H1 (cell line): ENCODE measurements around the gene LTC4S. TPM values are rescaled to one million over a fixed set of nuclear protein-coding genes. Genes with fewer than 3 reads are reported as not detected.

Experiments used
- CTCF ChIA-PET: fragments of 300-600 bp; sonication (Branson Sonifier 250); formaldehyde crosslinking; loops from one replicate; lab custom pipeline; 2021; ENCODE audit not compliant: partially characterized antibody; lab: Charles Lee
- POLR2A ChIA-PET: fragments of 300-600 bp; sonication (Branson Sonifier 250); formaldehyde crosslinking; loops from one replicate; lab custom pipeline; 2021; ENCODE audit warnings: inconsistent platforms; ENCODE audit not compliant: partially characterized antibody; lab: Charles Lee
- DNase-seq, 2 experiments: peaks; one replicate each; pipeline versions ENCODE4 v3.0.0 to v3.0.0-alpha.2; 2010 to 2022; ENCODE audit warnings: low spot score in 2 of 2, low read depth in 1 of 2, mixed read lengths in 1 of 2
- FAIRE-seq: peaks from 2 replicates; lab custom pipeline; 2011; peaks lifted over from hg19 to GRCh38; lab: Jason Lieb, UNC
- H2AFZ ChIP-seq: 2 replicates; pipeline ENCODE4 v1.8.1; 2012; ENCODE audit warnings: low read length, inconsistent platforms
- H2AK5ac ChIP-seq: 2 replicates; pipeline ENCODE4 v1.6.1; 2013; ENCODE audit warnings: low read depth, low read length
- H2BK120ac ChIP-seq: replicated peaks from 2 replicates; pipeline ENCODE3; 2013; ENCODE audit warnings: low read depth, low read length, inconsistent platforms
- H2BK12ac ChIP-seq: 2 replicates; pipeline ENCODE4 v1.6.1; 2013; ENCODE audit warnings: low read depth, low read length
- H2BK15ac ChIP-seq: 2 replicates; pipeline ENCODE4 v1.6.1; 2013; ENCODE audit warnings: low read length
- H2BK20ac ChIP-seq: 2 replicates; pipeline ENCODE4 v1.6.1; 2013; ENCODE audit warnings: low read length
- H2BK5ac ChIP-seq: 2 replicates; pipeline ENCODE4 v1.6.1; 2013; ENCODE audit warnings: low read depth, low read length
- H3K14ac ChIP-seq: 2 replicates; pipeline ENCODE4 v1.6.1; 2013; ENCODE audit warnings: inconsistent platforms; ENCODE audit not compliant: insufficient read length
- H3K18ac ChIP-seq: 2 replicates; pipeline ENCODE4 v1.6.1; 2013; ENCODE audit warnings: low read length; ENCODE audit errors: extremely low read depth
- H3K23ac ChIP-seq: 2 replicates; pipeline ENCODE4 v1.6.1; 2013; ENCODE audit warnings: inconsistent platforms; ENCODE audit not compliant: insufficient read length
- H3K23me2 ChIP-seq: 2 replicates; pipeline ENCODE4 v1.6.1; 2013; ENCODE audit warnings: low read depth, low read length
- H3K27ac ChIP-seq: 2 replicates; pipeline ENCODE4 v1.6.1; 2011; ENCODE audit warnings: low read depth, low read length, inconsistent platforms
- H3K27me3 ChIP-seq, 4 experiments: replicated peaks in 1 of 4; 1 replicate in 1 of 4; 2 replicates in 3 of 4; pipeline versions ENCODE4 v1.6.1 to v1.8.1; 2011 to 2013; ENCODE audit warnings: low read length in 3 of 4, mild to moderate bottlenecking in 3 of 4, inconsistent platforms in 2 of 4, mixed read lengths in 2 of 4, moderate library complexity in 1 of 4; ENCODE audit not compliant: control insufficient read depth in 3 of 4, insufficient read depth in 3 of 4; ENCODE audit errors: extremely low read depth in 1 of 4
- H3K36me3 ChIP-seq, 4 experiments: 2 replicates each; pipeline versions ENCODE4 v1.6.1 to v1.8.1; 2011 to 2013; ENCODE audit warnings: mild to moderate bottlenecking in 4 of 4, low read length in 3 of 4, moderate library complexity in 2 of 4, control low read depth in 1 of 4, inconsistent platforms in 1 of 4; ENCODE audit not compliant: insufficient read depth in 4 of 4, control insufficient read depth in 2 of 4
- H3K4ac ChIP-seq: replicated peaks from 2 replicates; pipeline ENCODE3; 2013; ENCODE audit warnings: low read length, low read depth, mixed read lengths, inconsistent platforms; ENCODE audit not compliant: insufficient read length
- H3K4me1 ChIP-seq, 4 experiments: replicated peaks in 1 of 4; 1 replicate in 1 of 4; 2 replicates in 3 of 4; pipeline versions ENCODE4 v1.6.1 to v1.8.1; 2011 to 2013; ENCODE audit warnings: low read length in 3 of 4, inconsistent platforms in 2 of 4, mixed read lengths in 1 of 4; ENCODE audit not compliant: insufficient read depth in 4 of 4, control insufficient read depth in 3 of 4
- H3K4me2 ChIP-seq, 2 experiments: 2 replicates each; pipeline versions ENCODE4 v1.6.1 to v1.8.1; 2011 to 2013; ENCODE audit warnings: low read depth in 2 of 2, low read length in 2 of 2, control low read depth in 1 of 2, inconsistent platforms in 1 of 2, mild to moderate bottlenecking in 1 of 2; ENCODE audit not compliant: insufficient read depth in 1 of 2
- H3K4me3 ChIP-seq, 4 experiments: fragments of 200-600, 300-600 bp in 1 of 4; sonication (generic), shearing (Covaris generic), sonication (Bioruptor Twin) in 1 of 4; 2 replicates each; pipeline versions ENCODE4 v1.5.1 to v1.8.1; 2011 to 2016; ENCODE audit warnings: low read length in 4 of 4, low read depth in 3 of 4, control low read depth in 2 of 4, inconsistent platforms in 2 of 4, mild to moderate bottlenecking in 2 of 4, mixed read lengths in 1 of 4, moderate library complexity in 1 of 4; ENCODE audit not compliant: insufficient read depth in 2 of 4; ENCODE audit errors: extremely low read depth in 1 of 4
- H3K56ac ChIP-seq: replicated peaks from 2 replicates; pipeline ENCODE3; 2013; ENCODE audit warnings: low read depth, mild to moderate bottlenecking, mixed read lengths, low read length, inconsistent platforms; ENCODE audit not compliant: insufficient read length
- H3K79me1 ChIP-seq: 2 replicates; pipeline ENCODE4 v1.6.1; 2013; ENCODE audit warnings: low read depth, low read length, control low read depth
- H3K79me2 ChIP-seq, 2 experiments: 2 replicates each; pipeline versions ENCODE4 v1.6.1 to v1.8.1; 2012 to 2013; ENCODE audit warnings: low read length in 2 of 2, mild to moderate bottlenecking in 2 of 2, inconsistent platforms in 1 of 2; ENCODE audit not compliant: insufficient read depth in 2 of 2, control insufficient read depth in 1 of 2
- H3K9ac ChIP-seq, 4 experiments: replicated peaks in 1 of 4; 1 replicate in 1 of 4; 2 replicates in 3 of 4; pipeline versions ENCODE4 v1.6.1 to v1.8.1; 2011 to 2013; ENCODE audit warnings: low read depth in 3 of 4, low read length in 3 of 4, control low read depth in 2 of 4, mild to moderate bottlenecking in 2 of 4, moderate library complexity in 2 of 4, inconsistent platforms in 1 of 4; ENCODE audit errors: extremely low read depth in 1 of 4
- H3K9me3 ChIP-seq, 2 experiments: 2 replicates each; pipeline versions ENCODE4 v1.6.1 to v1.8.1; 2012 to 2013; ENCODE audit warnings: mild to moderate bottlenecking in 2 of 2, moderate library complexity in 2 of 2, control low read depth in 1 of 2, inconsistent platforms in 1 of 2, low read depth in 1 of 2, low read length in 1 of 2, mixed read lengths in 1 of 2; ENCODE audit not compliant: insufficient read depth in 2 of 2
- H4K20me1 ChIP-seq, 2 experiments: replicated peaks in 1 of 2; 2 replicates each; pipeline versions ENCODE3 to v1.8.1; 2011 to 2013; ENCODE audit warnings: inconsistent platforms in 2 of 2, low read length in 2 of 2, mild to moderate bottlenecking in 1 of 2; ENCODE audit not compliant: insufficient read depth in 2 of 2, control insufficient read depth in 1 of 2
- H4K5ac ChIP-seq: 2 replicates; pipeline ENCODE4 v1.6.1; 2013; ENCODE audit warnings: low read length, low read depth, mixed read lengths, inconsistent platforms; ENCODE audit not compliant: insufficient read length
- H4K8ac ChIP-seq: 2 replicates; pipeline ENCODE4 v1.8.0; 2013; ENCODE audit warnings: mild to moderate bottlenecking, moderate library complexity, low read length, inconsistent platforms; ENCODE audit not compliant: insufficient read depth; ENCODE audit errors: extremely low read depth
- H4K91ac ChIP-seq: replicated peaks from 2 replicates; pipeline ENCODE3; 2013; ENCODE audit warnings: low read length, mixed read lengths, inconsistent platforms; ENCODE audit not compliant: insufficient read length
- ATF3 ChIP-seq: IDR thresholded peaks from 2 replicates; pipeline ENCODE4 v1.6.1; 2011; ENCODE audit warnings: low read depth, mild to moderate bottlenecking, low read length; ENCODE audit not compliant: insufficient read depth
- CBX5 ChIP-seq: fragments of 300-800, 300-1000 bp; sonication (generic); IDR thresholded peaks from 2 replicates; pipeline ENCODE4 v1.7.1; 2016; ENCODE audit warnings: antibody characterized with exemption, low read length, low read depth
- CBX8 ChIP-seq: fragments of 300-800, 300-1000 bp; sonication (generic); IDR thresholded peaks from 2 replicates; pipeline ENCODE4 v1.7.1; 2016; ENCODE audit warnings: low read depth, low read length, borderline replicate concordance
- CEBPB ChIP-seq: IDR thresholded peaks from 2 replicates; pipeline ENCODE4 v1.6.1; 2012; ENCODE audit warnings: low read depth, low read length
- CHD2 ChIP-seq: IDR thresholded peaks from 2 replicates; pipeline ENCODE4 v1.6.1; 2012; ENCODE audit warnings: low read length, improper control_type of control experiment
- EGR1 ChIP-seq: IDR thresholded peaks from 2 replicates; pipeline ENCODE4 v1.6.1; 2011; ENCODE audit warnings: low read depth, low read length, borderline replicate concordance
- FOSL1 ChIP-seq: IDR thresholded peaks from 2 replicates; pipeline ENCODE4 v1.6.1; 2011; ENCODE audit warnings: mild to moderate bottlenecking, low read depth, low read length, moderate library complexity; ENCODE audit not compliant: insufficient read depth
- JUND ChIP-seq: IDR thresholded peaks from 2 replicates; pipeline ENCODE4 v1.6.1; 2011; ENCODE audit warnings: mild to moderate bottlenecking, improper control_type of control experiment, low read length
- PHF8 ChIP-seq: fragments of 200-600 bp; sonication (generic); conservative IDR thresholded peaks from 2 replicates; pipeline ENCODE4 v1.7.1; 2012; ENCODE audit warnings: low read depth, mild to moderate bottlenecking, inconsistent platforms, low read length, moderate library complexity
- RBBP5 ChIP-seq: IDR thresholded peaks from 2 replicates; pipeline ENCODE4 v1.7.1; 2012; ENCODE audit warnings: low read depth, mild to moderate bottlenecking, inconsistent platforms, low read length, moderate library complexity, borderline replicate concordance
- TAF7 ChIP-seq: optimal IDR thresholded peaks from 2 replicates; pipeline ENCODE3; 2011; ENCODE audit warnings: low read depth, mild to moderate bottlenecking, inconsistent platforms, low read length, moderate library complexity, borderline replicate concordance
- TBP ChIP-seq: IDR thresholded peaks from 2 replicates; pipeline ENCODE4 v1.6.1; 2011; ENCODE audit warnings: low read depth, low read length, improper control_type of control experiment
- TEAD4 ChIP-seq: IDR thresholded peaks from 2 replicates; pipeline ENCODE4 v1.6.1; 2012; ENCODE audit warnings: low read depth, low read length, inconsistent platforms, mixed read lengths
- WGBS, 2 experiments: shearing (Covaris generic) in 1 of 2; methylation state at CpG; one replicate each; pipeline versions ENCODE4 v1.1.6 to v1.1.7; 2013 to 2015; ENCODE audit warnings: low lambda C conversion rate in 2 of 2, mixed read lengths in 2 of 2, inconsistent platforms in 1 of 2, low coverage in 1 of 2, missing lambda C conversion rate in 1 of 2; ENCODE audit not compliant: insufficient replicate concordance in 2 of 2, insufficient coverage in 1 of 2, insufficient read length in 1 of 2; ENCODE audit errors: extremely low coverage in 1 of 2, missing lambda C conversion rate in 1 of 2; 5-methylcytosine and 5-hydroxymethylcytosine counted together
- polyA plus RNA-seq, 7 experiments: library from polyadenylated mRNA; depleted of rRNA in 3 of 7; stranded (reverse) in 5 of 7; unstranded in 2 of 7; fragments of >200 nt in 5 of 7; fragments of 200-250 nt in 2 of 7; gene quantifications; 1 replicate in 5 of 7; 2 replicates in 1 of 7; 4 replicates in 1 of 7; pipeline versions ENCODE4 v1.2.1 to v1.2.3, GENCODE V29; 2011 to 2013; ENCODE audit warnings: missing spikeins in 2 of 7, mixed read lengths in 2 of 7
- total RNA-seq: library from RNA; stranded (reverse); fragmentation: NEBNext Ultra II Directional; extraction: Animal tissue kit (Norgen Biotek cat#: 25700); gene quantifications from 2 replicates; pipeline ENCODE4 v1.2.1, GENCODE V29; 2021

The LTC4S gene
- total and polyA plus RNA-seq, 2 of the 8 experiments (the other 6 are each of a cell fraction or from before 2014, with no cell fraction given): 2.2 to 3.7 TPM

- Histone ChIP-seq H3K18ac (no peak overlapping the region), H3K4me3 (no peak overlapping the region; a peak in 1 of 8 replicates), H3K79me2 (no peaks in the 10 kb centered on the region), H3K9ac (no peak overlapping the region), H3K23me2 (no peaks in the 10 kb centered on the region), H2AFZ (no peak overlapping the region), H2BK15ac (no peak overlapping the region), H3K56ac (no peak overlapping the region), H2BK12ac (no peak overlapping the region), H3K9me3 (no peaks in the 10 kb centered on the region; a peak in 1 of 4 replicates), H3K27me3 (no peaks in the 10 kb centered on the region), H3K4me2 (no peak overlapping the region), H2BK120ac (no peak overlapping the region), H4K91ac (no peak overlapping the region), H3K79me1 (no peaks in the 10 kb centered on the region; the same call in 1 of the 2 replicates), H2AK5ac (no peak overlapping the region), H2BK20ac (no peak overlapping the region), H4K5ac (no peak overlapping the region), H3K23ac (no peak overlapping the region), H4K20me1 (peaks cover 0 to 5% of the 10 kb centered on the region in 2 experiments), H2BK5ac (no peak overlapping the region), H4K8ac (no peak overlapping the region; the same call in 1 of the 2 replicates), H3K36me3 (peaks cover 23 to 67% (median 47%) of the 10 kb centered on the region in 4 experiments), H3K14ac (no peak overlapping the region), H3K4me1 (peaks cover 0 to 3% (median 1%) of the 10 kb centered on the region in 4 experiments; a peak in 4 of 7 replicates), H3K4ac (no peak overlapping the region), H3K27ac (no peak overlapping the region)
- ChIA-PET CTCF (interaction anchor here (1.0 to 1.9 kb wide), 4 partner anchors 14 to 39 kb away, joined by 3 to 8 read pairs (median 4); no protein-coding TSS in a partner anchor), POLR2A (interaction anchor here (1.1 to 5.7 kb wide), 6 partner anchors 7 to 37 kb away, joined by 3 to 47 read pairs (median 5); partner anchors contain the start of gene SQSTM1)
- no peak for FAIRE-seq
- WGBS, 2 experiments: 92% methylated on average over 7 of the region's 7 CpGs; no CpG with 5 or more reads in 1 of the 2 experiments
- no peak for DNase-seq
- TF ChIP-seq TAF7: no peak
- no peak for TF ChIP-seq CBX5
- TF ChIP-seq CBX8: no peak
- TF ChIP-seq FOSL1: no peak
- TF ChIP-seq ATF3: no peak
- no peak for TF ChIP-seq CEBPB
- no peak for TF ChIP-seq CHD2
- no peak for TF ChIP-seq TEAD4
- TF ChIP-seq EGR1: no peak
- TF ChIP-seq JUND: no peak
- no peak for TF ChIP-seq RBBP5
- TF ChIP-seq PHF8: no peak
- no peak for TF ChIP-seq TBP
Observed at GRCh38 chr5:179830818-179831468, 37.2 kb downstream of the LTC4S start.
